Vagina (tissue), 2 donors: Measurements from ENCODE around the gene LAMB3.

Source experiments
- POLR2A ChIP-seq, 2 donors: fragments of 450-650 bp; IDR thresholded peaks; one replicate each; pipeline ENCODE4 v1.6.1; 2017; ENCODE audit warnings: antibody characterized with exemption in 2 of 2, mild to moderate bottlenecking in 2 of 2, moderate library complexity in 2 of 2
- POLR2AphosphoS5 ChIP-seq, 2 donors: sonication (generic); formaldehyde crosslinking; IDR thresholded peaks; one replicate each; pipeline ENCODE4 v1.9.0; 2017; ENCODE audit warnings: antibody characterized with exemption in 2 of 2, mild to moderate bottlenecking in 2 of 2, low read depth in 1 of 2; ENCODE audit not compliant: insufficient read depth in 1 of 2

GRCh38 chr1:209603877-209604276, 48.3 kb downstream of the LAMB3 start:
- TF ChIP-seq POLR2AphosphoS5 (IDR thresholded peaks at IDR 0.05; ENCODE audit: insufficient read depth in 1 of 2, low read depth in 1 of 2) (no peak), POLR2A (IDR thresholded peaks at IDR 0.05) (no peak)
